Cerebellar nuclear complex (tissue), 1 donor: ENCODE measurements around the gene FBLN2.

Experiments
- DNase-seq, 2 experiments: peaks; one replicate each; lab custom pipeline; 2025; lab: John Stamatoyannopoulos, UW

FBLN2 gene

GRCh38 chr3:13600950-13601691 lies 52.2 kb downstream of the FBLN2 start:
- DNase-seq, result no peak

- DNase-seq, result no peak
These were observed 52.8 kb downstream of the FBLN2 start for GRCh38 chr3:13601692-13602080.

GRCh38 chr3:13605555-13605954 lies 56.6 kb downstream of the FBLN2 start:
- DNase-seq, result no peak

- no peak for DNase-seq
These were observed 59.1 kb downstream of the FBLN2 start for GRCh38 chr3:13607821-13608597.

DNA sequence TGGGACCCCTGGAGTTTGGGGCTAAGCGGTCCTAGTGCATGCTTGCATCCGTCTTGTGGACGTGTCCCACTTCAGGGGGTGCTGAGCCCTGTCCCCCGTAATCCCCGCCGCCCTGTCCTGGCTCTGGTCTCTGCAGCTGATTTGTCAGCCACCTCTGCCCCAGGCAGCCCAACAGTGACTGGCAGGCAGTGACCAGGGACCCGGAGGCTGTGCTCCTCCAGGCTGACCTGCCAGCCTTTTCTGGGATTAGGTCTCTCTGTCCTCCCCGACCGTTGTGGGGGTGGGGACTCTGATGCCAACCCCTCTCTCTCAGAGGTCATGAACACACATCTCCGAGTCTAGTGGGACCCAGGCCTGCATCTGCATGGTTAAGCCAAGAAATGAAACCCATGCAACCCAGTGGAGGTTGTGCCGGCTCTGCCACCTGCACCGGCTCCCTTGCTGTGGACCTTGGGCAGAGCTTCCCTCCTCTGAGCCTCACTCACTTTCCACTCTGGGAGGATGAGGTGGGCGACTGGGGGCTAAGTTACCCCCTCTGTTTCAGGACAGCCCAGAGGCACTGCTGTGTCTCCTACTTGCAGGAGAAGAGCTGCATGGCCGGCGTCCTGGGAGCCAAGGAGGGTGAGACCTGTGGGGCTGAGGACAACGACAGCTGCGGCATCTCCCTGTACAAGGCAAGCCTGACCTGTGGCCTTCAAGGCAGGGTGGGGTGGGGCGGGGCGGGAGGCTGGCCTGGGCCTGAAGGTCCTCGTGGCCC lies 60.2 kb downstream of the FBLN2 start:
- DNase-seq, result no peak

- DNase-seq, result no peak
These were observed 61.2 kb downstream of the FBLN2 start for GRCh38 chr3:13610006-13610570.

DNA sequence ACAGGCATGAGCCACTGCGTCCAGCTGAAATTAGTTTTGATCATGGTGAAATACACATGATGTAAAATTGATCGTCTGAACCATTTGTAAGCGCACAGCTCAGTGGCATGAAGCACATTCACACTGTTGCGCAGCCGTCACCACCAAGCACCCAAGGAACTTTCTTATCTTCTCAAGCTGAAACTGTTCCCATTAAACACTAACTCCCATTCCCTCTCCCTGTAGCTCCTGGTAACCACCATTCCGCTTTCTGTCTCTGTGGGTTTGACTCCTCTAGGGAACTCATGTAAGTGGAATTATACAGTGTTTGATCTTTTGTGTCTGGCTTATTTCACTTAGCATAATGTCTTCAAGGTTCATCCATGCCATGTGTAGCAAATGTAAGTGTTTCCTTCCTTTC lies 62.3 kb downstream of the FBLN2 start:
- DNase-seq, result no peak

- DNase-seq, result no peak
These were observed 63.9 kb downstream of the FBLN2 start for GRCh38 chr3:13612829-13613228.

DNA sequence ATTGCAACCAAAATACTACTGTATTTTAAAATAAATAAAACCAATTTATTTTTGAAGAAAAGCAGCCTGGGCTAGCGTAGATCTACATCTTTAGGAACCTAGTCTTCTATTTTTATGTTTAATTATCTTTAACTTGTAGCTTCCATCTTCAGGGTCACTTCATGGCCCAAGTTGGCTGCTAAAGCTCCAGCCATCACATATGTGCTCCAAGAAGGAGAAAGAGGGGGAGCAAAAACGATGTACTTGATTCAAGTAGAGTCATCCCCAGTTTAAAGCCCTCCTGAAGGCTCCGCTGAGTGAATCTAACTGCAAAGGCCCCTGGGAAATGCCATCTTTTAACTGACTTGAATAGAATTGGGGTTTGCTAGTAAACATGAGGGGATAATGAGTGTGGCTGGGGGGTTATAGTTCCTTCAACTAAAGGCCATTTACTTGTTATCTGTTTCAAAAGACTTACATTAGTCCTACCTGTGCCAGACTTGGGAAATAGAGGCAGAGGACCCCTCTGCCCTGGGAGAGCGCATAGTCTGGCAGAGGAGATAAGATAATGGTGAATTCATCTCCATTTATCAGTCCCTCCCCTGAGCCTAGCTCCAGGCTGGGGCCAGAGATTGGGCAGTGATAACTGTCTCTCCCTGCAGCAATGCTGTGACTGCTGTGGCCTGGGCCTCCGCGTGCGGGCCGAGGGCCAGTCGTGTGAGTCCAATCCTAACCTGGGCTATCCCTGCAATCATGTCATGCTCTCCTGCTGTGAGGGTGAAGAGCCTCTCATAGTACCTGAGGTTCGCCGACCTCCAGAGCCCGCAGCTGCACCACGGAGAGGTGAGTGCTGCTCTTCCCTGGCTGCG lies 64.6 kb downstream of the FBLN2 start:
- DNase-seq, result no peak

GRCh38 chr3:13614607-13615006 lies 65.7 kb downstream of the FBLN2 start:
- DNase-seq, result no peak

DNA sequence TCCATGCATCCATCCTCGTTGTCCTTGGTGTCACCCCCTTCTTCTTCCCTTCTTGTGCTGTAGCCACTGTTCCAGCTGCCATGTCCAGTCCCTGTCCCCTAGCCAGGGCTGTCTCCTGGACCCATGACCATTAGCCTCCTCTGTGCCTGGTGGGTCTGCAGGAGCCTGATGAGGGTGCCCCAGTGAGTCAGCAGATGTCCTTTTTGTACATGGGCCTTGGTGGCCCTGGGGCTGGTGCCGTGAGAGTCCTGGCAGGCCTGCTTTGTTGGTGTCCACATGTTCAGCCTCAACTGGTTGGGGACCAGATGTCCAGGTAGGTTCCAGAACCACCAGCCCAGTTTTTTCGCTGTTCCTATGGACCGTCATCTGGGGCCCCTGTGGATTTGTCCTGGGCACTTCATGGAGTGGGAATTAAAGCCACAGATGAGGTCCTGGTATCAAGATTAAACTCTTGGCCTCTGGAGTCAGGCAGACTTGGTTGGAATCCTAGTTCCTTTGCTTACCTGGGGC lies 66.1 kb downstream of the FBLN2 start:
- DNase-seq, result no peak

DNA sequence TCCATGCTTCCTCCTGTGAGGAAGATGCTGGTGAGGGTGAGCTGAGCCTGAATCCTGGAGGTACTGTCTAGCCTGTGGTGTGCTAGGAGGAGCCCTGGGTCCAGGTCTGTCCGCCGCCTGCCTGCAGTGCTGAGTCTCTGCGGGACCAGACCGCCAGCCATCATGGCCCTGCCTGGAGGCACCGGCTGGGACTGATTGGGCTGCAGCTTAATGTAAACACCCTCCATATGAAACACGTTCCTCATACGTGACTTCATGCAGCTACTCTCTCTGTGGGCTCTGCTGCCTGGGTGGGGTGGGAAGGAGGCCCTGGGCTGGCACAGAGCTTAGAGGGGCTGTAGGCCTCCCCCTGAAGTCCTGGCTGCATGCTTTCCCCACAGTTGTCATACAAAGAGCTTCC lies 67.4 kb downstream of the FBLN2 start:
- no peak for DNase-seq

DNA sequence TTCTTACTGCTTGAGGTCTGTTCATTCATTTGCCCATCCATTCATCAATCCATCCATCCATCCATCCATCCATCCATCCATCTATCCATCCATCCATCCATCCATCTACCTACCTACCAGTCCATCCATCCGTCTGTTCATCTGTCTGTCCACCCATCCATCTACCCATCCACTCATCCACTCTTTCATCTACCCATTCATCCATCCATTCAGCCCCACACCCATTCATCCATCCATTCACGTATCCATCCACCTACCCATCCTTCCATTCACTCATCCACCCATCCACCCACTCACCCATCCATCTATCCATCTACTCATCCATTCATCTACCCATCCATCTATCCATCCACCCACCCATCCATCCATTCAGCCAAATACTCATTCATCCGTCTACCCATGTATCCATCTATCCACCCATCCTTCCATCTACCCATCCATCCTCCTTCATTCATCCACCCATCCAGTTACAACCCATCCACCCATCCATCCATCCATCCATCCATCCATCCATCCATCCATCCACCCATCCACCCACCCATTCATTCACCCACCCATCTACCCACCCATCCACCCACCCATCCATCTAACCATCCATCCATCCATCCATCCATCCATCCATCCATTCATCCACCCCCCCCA lies 68.3 kb downstream of the FBLN2 start:
- no peak for DNase-seq

- no peak for DNase-seq
These were observed 69.1 kb downstream of the FBLN2 start for GRCh38 chr3:13617981-13618380.

- DNase-seq, result no peak
These were observed 69.9 kb downstream of the FBLN2 start for GRCh38 chr3:13618836-13619235.

GRCh38 chr3:13619661-13620230 lies 70.8 kb downstream of the FBLN2 start:
- no peak for DNase-seq

- no peak for DNase-seq
These were observed 71.4 kb downstream of the FBLN2 start for GRCh38 chr3:13620281-13620680.

- DNase-seq, result no peak
These were observed 71.9 kb downstream of the FBLN2 start for GRCh38 chr3:13620776-13621365.

DNA sequence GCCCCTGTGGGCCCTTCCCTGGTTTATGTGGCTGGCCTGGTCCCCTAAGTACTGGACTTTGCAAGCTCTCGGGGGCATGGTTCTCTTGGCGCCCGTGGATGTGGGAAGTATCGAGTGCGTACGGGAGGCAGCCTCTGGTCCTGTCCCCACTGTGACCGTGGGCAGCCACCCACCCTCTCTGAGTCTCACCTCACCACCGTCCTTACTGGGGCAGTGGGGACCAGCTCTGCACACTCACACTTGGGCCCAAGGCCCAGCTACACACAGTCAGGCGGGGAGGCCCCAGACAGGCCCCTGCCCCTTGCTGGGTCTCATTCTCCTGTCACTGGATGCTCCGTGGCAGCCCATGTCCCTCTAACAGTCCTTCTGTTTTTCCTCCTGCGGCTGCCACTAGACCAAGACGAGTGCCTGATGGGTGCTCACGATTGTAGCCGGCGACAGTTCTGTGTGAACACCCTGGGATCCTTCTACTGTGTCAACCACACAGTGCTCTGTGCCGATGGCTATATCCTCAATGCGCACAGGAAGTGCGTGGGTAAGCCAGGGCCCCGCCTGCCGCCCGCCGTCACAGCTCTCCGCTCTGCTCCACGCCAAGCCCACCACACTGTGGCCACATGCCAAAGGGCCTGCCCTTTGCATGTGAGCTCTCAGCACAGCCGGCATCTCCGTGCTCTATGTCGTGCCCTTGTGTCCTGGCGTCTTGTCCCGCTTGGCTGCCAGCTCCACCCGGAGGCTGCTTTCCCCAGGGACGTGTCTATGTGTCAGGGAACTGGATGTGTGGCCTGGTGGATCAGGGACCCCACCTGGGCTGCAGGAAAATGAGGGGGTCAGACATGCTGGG lies 72.7 kb downstream of the FBLN2 start:
- DNase-seq, result no peak
